Measurements from ENCODE around the gene DLG2.

DNA sequence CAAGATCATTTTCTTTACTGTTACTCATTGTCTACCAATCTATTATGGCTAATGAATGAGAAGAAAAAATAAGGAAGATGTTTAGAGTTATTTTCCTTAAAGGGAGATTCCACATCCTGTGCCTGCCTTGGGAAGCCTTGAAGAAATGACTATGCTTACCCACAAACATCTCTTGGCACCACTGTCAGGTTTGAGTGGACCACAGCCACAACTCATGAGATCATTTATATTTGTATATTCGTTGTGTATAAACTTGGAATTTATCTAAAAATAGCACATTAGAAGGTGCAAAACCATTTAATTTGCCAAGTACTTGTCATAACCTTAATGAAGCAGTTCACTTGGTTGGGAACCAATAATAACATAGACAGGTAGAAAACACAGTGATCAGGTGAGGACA is 740.8 kb downstream of the DLG2 start:
- TF ChIP-seq POLR2A (IDR thresholded peaks at IDR 0.05), result no peak
- TF ChIP-seq, protein P1, sequence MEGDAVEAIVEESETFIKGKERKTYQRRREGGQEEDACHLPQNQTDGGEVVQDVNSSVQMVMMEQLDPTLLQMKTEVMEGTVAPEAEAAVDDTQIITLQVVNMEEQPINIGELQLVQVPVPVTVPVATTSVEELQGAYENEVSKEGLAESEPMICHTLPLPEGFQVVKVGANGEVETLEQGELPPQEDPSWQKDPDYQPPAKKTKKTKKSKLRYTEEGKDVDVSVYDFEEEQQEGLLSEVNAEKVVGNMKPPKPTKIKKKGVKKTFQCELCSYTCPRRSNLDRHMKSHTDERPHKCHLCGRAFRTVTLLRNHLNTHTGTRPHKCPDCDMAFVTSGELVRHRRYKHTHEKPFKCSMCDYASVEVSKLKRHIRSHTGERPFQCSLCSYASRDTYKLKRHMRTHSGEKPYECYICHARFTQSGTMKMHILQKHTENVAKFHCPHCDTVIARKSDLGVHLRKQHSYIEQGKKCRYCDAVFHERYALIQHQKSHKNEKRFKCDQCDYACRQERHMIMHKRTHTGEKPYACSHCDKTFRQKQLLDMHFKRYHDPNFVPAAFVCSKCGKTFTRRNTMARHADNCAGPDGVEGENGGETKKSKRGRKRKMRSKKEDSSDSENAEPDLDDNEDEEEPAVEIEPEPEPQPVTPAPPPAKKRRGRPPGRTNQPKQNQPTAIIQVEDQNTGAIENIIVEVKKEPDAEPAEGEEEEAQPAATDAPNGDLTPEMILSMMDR (IDR thresholded peaks at IDR 0.05), result no peak

All from sigmoid colon (tissue), 3 donors.